ENCODE measurements around the gene HSBP1. TPM values are rescaled to one million over a fixed set of nuclear protein-coding genes. Genes with fewer than 3 reads are reported as not detected.
A peak's percentile ranks its signal among the peaks of the same experiment; 100 is the strongest.

Gene HSBP1
- total and polyA plus RNA-seq, 9 of the 15 experiments (the other 6 are each of a cell fraction or from before 2014, with no cell fraction given), result 84.9 to 677 (median 204) TPM

GRCh38 chr16:83833921-83834320, 26.1 kb downstream of the HSBP1 start:
- Histone ChIP-seq H4K20me1 (replicated peaks; ENCODE audit: control insufficient read depth, insufficient read depth, low read length) (no peaks in the 10 kb centered on the region), H3K27me3 (ENCODE audit: control insufficient read depth in 2 of 2, insufficient read depth in 2 of 2, low read length in 2 of 2) (peaks cover 38 to 49% of the 10 kb centered on the region in 2 experiments), H3K27ac (ENCODE audit: extremely low read depth, low read depth, low read length) (no peak overlapping the region), H2AFZ (ENCODE audit: low read depth, low read length) (no peak overlapping the region), H3K4me3 (no peak overlapping the region), H3K79me2 (ENCODE audit: control insufficient read depth, insufficient read depth, low read length) (no peaks in the 10 kb centered on the region), H3K9me3 (replicated peaks; ENCODE audit: control insufficient read depth, insufficient read depth, low read depth, low read length) (0 out of 2 replicates have a peak, but pooled peaks cover 4% of the 10 kb centered on the region), H3K9me1 (ENCODE audit: control insufficient read depth, insufficient read depth, low read length) (no peaks in the 10 kb centered on the region), H3K36me3 (ENCODE audit: control insufficient read depth, insufficient read depth, low read length) (no peaks in the 10 kb centered on the region), H3K4me1 (replicated peaks in 1 of 2; ENCODE audit: control insufficient read depth in 2 of 2, insufficient read depth in 2 of 2, low read length in 2 of 2) (peaks cover 7 to 12% of the 10 kb centered on the region in 2 experiments), H3K4me2 (ENCODE audit: insufficient read depth, low read length) (no peak overlapping the region), H3K9ac (ENCODE audit: insufficient read depth in 1 of 2, low read depth in 2 of 2, low read length in 2 of 2) (no peak overlapping the region)
- in situ Hi-C loops (cut with MboI) (no loop called here), intact Hi-C loops (cut with micrococcal nuclease) (no loop called here)
- ATAC-seq (no peak), FAIRE-seq (no peak), DNase-seq (ENCODE audit: extremely low read depth in 1 of 4, low spot score in 3 of 4) (no peak)
- no TSS peak for BruUV-seq (replicated peaks)
- WGBS (ENCODE audit: insufficient coverage, low coverage, missing lambda C conversion rate), result 0% methylated on average over 2 of the region's 2 CpGs
- TF ChIP-seq ZNF121 (CRISPR knock-in tag; conservative IDR thresholded peaks at IDR 0.05) (0 out of 2 replicates have a peak, but pooled peaks have one; percentile 12), RUNX1 (IDR thresholded peaks at IDR 0.05; ENCODE audit: low read depth) (no peak), JUN (IDR thresholded peaks at IDR 0.05; ENCODE audit: borderline replicate concordance, low read depth, low read length) (no peak), JUN (CRISPR knock-in tag; IDR thresholded peaks at IDR 0.05; ENCODE audit: borderline replicate concordance) (no peak)
- ChIA-PET CTCF (ENCODE audit: low intra/inter-chr PET ratio) (no interaction called here), POLR2A (interaction anchor here (1.4 kb wide), 1 partner anchor 8 kb away, joined by 5 read pairs; no protein-coding TSS in a partner anchor)

Measured in K562 (cell line).